HG02642 (cell line): Measurements from ENCODE around the gene DEDD.

Experiments
- ATAC-seq: cut with Tn5 transposase; IDR thresholded peaks from one replicate; pipeline ENCODE4 v1.9.1; 2021; ENCODE audit warnings: mild to moderate bottlenecking; ENCODE audit not compliant: unreplicated experiment, poor library complexity

The DEDD gene

DNA sequence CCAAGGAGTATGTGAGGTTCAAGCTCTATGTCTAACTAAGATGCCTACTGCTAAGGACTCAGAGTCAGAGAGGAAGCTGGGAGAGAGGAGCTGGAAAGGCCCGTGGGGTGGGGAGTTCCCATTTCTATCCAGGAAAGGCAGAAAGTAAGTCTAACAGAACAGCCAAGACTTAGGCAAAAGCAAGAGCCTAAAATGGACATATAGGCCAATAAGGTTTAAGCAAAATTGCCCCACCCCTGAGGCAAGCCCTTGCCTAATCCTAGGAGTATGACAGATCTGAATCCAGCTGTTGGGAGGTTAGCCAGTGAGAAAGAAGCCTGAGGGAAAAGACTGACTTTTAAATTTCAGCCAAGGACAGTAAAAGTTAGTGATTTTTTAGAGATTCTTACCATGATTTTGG, 35.9 kb downstream of the DEDD start:
- ATAC-seq, result no peak

DNA sequence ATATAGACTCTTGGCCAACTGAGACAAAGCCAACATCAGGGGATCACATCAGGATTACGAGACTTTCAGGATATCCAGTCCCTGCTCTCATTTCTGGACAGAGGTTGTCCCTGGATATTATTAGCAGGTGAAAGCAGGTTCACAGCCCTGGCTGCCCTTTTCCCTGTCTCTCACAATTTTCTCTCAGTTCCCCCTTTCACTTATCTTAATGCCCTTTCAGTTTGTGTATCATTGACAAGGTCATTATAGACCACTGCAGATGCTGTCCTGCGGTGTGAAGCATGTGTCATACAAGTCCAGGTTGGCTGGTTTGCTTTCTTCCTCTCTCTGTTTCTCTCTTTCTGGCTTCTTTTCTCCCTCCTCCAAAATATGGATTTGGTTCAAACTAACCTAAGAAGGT, 36.5 kb downstream of the DEDD start:
- peak; percentile 27 for ATAC-seq

DNA sequence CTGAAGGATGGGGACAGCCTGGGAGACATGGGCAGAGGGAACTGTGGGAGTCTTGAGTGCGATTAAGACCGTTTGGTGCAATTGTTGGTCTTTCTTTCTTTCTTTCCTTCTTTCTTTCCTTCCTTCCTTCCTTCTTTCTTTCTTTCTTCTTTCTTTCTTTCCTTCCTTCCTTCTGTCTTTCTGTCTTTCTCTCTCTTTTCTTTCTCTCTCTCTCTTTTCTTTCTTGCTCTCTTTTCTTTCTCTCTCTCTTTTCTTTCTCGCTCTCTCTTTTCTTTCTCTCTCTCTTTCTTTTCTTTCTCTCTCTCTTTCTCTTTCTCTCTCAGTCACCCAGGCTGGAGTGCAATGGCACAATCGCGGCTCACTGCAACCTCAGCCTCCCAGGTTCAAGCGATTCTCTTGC, 37.2 kb downstream of the DEDD start:
- no peak for ATAC-seq

DNA sequence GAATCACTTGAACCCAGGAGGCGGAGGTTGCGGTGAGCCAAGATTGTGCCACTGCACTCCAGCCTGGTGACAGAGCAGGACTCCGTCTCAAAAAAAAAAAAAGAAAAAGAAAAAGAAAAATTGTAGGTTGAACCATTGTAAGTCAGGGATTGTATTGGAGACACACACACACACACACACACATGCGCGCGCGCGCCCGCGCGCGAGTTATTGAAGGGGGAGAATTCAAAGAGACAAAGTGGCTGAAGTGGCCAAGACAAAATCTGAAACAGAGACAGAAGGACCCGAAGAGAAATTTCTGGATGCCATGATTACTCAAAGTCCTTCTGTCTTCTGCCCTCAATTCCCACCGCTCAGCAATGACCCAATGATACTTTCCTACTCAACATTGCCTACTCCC, 38.0 kb downstream of the DEDD start:
- no peak for ATAC-seq

DNA sequence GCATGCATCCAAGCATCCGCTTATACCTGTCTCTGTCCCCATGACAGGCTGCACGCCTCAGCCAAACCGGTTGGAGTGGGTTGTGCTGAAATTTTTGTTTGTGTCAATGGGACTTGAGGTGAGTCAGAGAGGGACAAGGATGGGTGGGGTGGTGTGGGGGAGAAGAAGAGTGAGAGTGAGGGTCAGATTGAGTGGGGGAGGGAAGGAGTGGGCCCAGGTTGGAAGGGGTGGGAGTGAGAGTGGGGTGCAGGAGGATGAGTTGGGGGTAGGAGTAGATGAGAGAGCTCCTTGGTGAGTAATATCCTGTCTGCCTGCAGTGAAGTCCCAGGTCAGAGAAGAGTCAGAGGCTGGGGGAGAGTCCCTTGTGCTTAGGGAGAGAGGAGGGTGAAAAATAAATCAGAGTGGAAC, 39.8 kb downstream of the DEDD start:
- ATAC-seq, result no peak

DNA sequence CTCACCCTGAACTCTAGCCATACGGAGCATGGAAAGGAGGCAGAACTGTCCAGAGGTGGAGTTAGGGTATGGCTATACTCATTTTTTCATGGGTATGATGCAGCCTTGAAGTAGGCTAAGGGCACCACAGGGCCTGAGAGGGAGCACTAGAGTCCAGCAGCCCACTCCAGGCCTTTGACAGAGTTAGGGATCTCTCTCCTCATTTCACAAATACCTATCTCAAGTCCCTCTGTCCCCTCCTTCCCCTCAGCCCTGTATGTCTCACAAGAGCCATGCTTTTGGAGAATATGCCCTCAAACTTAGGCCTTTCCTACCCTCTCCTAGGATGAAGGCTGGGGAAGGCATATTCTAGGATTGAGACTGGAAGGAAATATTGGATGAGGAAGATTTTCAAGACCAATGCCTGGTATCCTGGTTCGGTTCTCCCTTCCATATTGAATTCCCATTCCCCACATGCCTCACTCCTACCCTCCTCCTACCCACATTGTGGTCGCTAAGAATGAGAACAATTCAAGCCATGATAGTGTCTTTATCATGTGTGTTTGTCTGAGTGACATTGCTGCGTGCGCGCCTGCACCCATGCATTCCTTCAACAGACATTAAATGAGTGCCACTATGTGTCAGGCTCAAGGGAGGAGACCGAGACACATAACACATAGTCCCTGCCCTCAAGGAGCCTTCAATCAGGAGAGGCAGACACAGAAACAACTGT, 40.5 kb downstream of the DEDD start:
- no peak for ATAC-seq

DNA sequence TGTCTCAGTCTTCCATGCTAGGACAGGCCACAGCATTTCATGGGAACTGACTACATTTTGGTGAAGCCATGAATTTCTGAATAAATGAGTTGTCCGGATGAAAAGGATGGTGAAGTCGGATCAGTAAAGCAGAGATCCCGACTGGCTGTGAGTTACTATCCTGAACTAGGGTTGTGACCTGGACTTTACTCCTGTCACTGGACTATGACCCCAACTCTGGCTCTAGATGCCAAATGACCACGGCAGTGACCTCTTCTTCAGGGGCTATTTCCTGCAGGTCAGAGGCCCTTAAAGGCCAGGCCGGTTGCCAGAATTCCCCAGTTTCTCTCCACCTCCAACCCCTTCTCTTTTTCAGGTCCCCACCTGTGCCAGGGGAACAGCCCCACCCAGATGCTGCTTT, 41.4 kb downstream of the DEDD start:
- no peak for ATAC-seq

DNA sequence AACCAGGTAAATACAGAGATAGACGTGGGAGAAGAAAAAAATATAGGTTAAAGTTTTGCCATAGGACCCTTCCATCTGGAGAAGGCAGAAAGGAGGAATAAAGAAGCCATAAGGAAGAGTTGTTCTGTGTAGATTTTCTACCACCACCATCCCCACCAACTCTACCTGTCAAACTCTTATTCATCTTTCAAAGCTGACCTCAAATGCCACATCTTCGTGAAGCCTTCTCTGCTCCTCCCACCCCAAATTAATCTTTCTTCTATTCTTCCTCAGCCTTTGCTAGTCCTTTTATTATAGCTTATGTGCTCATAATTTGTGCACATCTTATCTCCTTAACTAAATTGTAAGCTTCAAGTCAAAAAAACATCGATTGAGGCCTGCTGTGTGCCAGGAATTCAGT, 41.9 kb downstream of the DEDD start:
- ATAC-seq, result no peak

DNA sequence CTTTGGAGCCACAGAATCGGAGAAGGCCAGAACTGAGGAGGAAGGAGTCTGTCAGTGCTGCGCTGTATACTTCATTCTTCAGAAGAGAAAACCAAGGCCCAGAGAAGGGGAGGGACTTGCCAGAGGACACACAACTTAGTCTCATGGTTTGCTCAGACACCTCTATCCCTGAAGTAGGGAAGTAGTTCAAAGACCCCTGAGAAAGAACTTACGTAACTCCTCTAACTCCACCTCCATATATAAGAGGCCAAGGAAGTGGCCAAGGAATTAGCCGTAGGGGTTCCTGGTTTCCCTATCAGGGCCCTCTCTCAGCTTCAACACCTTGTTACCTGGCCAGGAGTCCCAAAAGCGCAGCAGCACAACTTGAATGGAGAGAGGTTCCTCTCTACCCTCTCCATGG, 42.5 kb downstream of the DEDD start:
- ATAC-seq, result no peak

DNA sequence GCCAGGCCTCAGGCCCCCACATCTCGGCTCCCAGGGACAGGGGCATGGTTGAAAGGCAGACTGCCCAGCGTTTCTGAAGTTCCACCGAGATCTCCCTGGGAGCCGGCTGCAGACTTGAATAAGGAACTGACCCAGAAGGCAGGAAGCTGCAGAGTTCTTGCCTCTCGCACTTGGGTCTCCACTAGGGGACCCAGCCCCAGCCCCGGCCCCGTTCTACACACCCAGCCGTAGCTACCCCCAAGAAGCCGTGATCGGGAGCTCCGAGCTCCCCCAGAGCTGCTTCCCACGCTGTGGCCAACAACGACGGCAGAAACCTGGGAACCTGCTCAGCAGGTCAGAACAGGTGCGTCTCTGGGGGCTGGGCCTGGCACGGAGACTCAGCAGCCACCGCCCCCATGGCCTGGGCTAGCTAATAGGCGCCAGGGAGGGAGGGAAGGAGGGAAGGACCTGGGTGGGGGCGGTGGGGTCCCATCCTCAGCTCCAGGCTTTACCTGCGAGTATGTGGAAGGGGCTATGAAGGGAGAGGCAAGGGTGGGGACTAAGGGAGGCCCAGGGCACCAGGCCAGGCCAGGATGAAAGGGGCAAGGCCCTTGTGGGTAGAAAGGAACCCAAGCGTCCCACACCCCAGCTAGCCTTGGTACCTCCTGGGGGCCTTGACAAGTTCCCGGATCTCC, 43.1 kb downstream of the DEDD start, which contains the start of gene NECTIN4:
Gene NECTIN4, minus strand, starts transcription at position 308 of the 674 bp plus-strand sequence. Its CDS starts 262 bp downstream, at position 46.
- ATAC-seq, result no peak

DNA sequence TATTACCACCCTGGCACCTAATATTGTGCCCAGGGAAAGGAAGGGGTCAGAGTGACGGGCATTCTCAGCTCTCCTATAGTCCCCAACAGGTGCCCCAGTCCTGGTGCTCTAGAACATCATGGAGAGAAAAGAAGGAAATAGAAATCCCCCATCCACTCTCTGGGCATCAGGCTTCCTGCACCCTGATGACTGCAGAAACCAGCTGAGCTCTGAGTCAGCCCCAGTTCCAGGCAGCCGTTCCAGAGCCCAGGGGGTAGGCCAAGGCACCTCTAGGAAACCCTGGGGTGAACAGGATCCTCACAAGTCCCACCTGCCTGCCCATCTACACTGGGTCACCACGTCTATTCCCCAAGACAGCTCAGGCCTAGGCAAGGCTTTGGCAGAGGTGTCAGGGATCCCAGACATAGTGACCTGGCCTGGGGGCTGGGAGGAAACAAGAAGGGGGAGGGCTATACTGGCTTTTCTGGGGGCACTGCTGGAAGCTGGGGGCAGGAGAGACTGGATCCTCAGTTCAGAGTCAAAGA, 43.8 kb downstream of the DEDD start:
- ATAC-seq, result no peak

DNA sequence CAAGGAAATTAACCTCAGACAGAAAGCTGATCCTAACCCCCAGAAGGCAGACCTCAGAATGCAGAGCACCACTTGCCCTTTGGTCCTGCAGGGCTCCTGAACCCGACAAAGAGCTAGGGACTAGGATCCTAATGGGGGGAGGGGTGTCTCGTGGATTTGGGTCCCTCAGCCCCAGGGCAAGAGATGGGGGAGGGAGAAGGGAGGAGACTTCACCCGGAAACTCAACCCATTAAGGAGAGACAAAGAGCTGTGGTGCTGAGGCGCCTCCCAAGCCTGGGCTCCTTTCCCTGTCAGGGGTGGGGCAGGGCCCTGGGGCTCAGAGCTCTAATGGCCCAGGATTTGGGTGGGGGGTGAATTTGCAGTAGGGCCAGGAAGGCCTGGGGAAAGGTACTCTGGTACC, 46.0 kb downstream of the DEDD start:
- ATAC-seq, result no peak

DNA sequence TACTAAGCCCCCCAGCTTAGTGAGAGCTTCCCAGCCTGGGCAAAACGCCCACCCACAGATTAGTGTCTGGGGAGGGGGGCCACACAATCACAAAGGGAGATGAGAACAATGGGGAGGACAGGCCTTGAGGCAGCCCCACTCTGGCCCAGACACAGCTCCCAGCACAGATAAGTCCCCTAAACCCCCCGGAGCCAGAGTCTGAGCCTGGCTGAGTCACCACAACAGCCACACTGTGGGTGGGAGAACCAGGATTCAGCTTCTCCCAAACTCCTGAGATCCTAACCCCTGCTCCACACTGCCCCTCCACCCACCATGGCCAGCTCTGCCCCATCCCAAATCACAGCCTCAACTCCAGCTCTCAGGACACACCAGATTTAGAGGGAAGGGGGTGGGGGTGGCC, 47.3 kb downstream of the DEDD start:
- ATAC-seq, result no peak

DNA sequence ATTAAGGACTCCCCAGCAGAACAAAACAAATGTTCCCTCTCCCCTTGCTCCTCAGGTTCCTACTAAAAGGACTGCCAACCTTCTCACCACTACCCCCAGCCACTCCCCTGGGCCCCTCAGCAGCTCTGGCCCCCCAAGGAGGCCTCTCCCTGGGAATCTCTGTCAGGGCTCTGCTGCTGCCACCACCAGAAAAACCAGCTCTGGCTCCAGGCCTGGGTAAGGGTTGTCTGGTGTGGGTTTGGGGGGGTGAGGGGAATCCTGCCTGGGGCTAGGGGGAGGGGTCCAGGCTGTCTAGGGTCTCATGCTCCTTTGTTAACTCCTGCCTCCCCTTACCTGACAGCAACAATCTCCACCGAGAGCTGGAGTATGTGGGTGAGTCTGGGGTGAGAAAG, 47.9 kb downstream of the DEDD start:
- no peak for ATAC-seq

DNA sequence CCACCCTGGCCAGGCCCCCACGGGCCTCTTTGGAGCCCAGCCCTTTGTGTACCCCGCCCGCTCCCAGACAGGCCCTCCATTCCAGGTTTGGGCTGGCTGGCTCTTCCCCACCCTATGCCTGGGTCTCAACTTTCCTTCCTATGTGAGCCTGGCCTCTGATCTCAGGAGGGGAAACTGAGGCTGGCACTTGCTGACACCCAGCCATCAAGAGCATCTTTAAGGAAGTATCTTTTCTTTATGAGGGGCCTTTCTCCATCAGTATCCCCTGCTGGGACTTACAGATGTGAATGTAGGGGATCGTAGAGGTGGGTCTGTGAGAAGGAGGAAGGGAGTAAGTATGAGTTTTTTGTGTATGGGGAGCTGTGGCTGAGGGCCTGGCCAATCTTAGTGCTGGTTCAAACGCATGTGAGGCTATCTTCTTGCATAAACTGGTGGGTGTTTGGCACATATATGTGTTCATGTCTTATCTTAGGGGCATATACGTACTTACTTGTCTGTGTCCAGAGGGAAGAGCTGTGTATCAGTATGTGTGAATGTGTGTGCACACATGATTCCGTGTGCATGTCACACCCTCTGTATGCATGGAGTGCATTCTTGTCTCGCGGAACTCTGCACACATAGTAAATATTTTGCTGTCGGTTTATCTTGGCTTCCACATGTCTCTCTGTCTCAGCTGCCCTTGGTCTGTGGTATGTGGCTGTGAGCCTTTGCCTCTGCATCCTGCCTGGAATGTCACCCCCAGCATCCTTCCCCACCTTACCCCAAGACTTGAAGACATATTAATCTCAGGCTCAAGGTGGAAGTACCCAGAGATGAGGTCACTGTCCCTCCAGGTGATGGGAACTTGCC, 48.5 kb downstream of the DEDD start:
- no peak for ATAC-seq

DNA sequence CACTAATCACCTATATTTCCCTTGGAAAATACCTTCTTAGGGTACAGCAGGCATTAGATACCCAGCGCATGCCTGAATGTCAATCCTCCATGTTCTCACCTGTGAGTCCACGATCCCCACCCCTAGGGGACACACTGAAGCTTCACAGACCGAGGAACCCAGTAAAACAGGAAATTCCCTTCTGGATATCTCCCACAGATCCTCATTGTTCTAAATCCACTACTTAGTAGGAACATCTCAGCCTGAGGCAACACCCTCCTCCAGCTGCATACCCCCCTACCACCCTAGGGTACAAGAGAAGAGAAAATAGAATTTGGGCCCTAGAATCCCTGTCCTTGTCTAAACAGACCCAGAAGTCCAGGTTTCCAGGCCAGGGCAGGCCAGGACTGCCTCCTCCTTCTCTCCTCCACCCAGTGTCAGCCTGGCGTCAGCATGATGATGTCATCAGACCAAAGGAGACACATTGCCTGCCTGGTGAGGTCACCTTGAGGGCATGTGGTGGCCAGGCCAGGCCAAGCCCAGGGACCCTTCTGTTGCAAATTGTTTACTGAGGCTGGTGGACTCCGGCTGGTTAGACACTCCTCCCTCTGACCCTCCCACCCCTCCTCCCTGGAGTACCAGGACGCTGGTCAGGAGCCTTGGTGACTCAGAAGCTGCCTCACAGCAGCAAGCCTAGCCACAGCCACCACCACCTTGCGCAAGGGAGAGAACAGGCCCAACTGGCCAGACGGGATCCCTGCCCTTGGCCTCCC, 49.3 kb downstream of the DEDD start:
- ATAC-seq, result no peak

DNA sequence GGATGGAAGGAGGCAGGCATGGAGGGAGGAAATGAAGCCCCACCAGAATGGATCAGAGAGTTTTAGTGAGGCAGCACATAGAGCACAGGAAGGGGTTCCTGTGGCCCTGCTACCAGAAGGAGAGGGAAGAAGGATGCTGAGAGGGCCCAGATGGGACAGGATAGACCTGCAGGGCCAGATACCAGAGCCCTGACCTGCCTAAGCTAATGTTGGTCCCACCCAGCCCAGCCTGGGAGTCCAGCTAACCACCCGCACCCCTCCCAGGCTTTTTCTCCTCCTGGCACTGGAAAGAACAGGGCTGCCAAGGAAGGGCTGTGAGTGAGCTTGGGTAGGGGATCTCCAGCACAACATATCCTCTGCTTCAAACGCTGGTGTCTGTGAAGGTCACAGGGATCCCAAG, 50.0 kb downstream of the DEDD start:
- no peak for ATAC-seq

DNA sequence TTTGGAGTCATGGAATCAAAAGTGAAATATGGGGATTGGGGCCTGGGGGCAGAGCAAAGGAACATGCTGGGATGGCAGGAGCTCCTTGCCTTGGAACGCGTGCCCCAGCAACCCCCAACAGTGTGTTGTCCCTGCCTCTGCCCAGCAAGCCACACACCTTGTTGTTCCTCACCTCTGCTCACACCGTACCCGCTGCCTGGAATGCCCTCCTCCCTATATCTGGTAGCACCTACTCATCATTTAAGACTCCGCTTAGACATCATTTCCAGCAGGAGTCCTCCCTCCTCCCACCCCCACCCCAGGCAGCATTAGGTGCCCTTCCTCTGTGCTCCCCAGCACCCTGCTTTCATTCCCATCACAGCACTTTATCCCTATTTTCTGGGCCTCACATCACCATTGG, 50.9 kb downstream of the DEDD start:
- ATAC-seq, result no peak

DNA sequence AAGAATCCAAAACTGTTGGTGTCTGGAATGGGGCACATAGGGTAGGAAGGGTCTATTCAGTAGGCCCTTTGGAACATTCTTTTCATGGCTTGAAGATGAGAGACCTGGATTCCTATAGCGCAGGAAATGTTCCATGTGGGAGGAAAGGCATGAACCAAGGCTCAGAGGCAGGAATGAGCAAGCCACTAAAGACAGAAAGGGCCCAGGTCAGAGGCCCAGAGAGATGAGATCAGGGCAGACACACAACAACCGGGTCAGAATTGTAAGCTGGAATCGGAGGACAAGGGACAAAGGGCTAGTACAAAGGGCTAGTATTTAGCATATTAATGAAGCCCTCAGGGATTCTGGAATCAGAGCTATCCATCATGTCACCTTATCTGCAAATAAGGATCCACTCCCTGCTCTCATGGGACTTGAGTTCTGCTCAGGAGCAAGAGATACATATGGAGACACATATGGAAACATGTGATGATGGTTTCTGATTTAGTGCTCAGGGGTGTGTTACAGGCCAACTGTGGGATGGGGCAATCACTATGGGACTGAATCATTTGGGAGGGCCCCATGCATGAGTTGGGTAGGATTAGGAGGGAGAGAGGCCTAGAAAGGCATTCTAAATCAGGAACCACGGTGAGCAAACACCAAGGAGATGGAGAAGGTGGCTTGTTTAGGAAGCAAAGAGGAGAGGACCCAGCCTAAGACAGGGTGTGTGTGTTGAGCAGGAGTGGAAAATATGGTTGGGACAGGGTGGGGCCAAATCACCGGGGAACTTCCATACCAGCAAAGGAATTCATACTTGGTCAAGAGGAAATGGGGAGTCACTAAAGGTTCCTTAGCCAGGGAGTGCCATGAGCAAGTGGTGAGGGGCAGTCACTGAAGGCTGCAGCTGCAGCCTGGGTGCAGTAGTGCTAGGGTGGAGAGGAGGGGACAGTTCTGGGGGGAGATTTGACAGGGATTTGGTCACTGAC, 51.7 kb downstream of the DEDD start:
- ATAC-seq, result no peak
